Activated T-helper 9 cell treated with anti-CD3 and anti-CD28 coated beads, Interleukin-2, amount 50 U/mL, for 16 hours (primary cell): ENCODE measurements around the gene PRKN.

ENCODE experiments used
- DNase-seq: peaks from one replicate; pipeline ENCODE4 v3.0.0-alpha.2; 2020; ENCODE audit warnings: low read depth

Gene PRKN

DNA sequence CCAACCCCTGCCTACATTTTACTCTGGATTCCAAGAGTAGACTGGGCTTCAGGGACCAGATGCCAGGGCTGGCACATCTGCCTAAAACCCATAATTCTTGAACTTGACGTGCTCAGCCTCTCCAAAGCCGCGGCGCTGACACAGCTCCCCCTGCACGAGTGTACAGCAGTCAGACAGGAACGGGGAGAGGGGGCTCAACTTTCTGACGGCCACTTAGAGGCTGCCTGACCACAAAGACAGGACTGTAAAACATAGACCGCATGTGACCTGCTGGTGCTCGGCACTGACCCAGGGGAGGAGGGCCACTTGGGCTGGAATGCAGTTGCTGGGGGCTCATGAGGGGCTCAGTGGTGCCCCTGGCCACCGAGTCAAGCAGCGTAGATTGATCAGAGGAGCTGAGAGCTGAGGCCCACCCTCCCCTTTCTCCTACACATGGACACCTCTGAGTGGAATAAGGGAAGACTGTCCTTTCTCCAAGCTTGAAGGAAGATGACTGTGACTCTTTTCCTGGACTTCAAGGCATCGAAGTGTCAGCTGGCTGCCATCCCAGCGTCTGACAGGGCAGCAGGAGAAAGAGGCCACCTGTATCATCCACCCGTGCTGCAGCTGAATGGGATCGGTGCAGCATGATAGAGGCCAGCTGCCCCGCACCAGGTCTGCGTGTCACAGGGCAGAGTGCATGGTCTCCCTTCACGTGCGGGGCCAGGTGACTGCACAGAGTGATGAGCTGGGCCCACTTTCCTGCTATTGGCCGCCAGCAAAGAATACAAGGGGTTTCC, 1282.4 kb downstream of the PRKN start:
- DNase-seq, result no peak

DNA sequence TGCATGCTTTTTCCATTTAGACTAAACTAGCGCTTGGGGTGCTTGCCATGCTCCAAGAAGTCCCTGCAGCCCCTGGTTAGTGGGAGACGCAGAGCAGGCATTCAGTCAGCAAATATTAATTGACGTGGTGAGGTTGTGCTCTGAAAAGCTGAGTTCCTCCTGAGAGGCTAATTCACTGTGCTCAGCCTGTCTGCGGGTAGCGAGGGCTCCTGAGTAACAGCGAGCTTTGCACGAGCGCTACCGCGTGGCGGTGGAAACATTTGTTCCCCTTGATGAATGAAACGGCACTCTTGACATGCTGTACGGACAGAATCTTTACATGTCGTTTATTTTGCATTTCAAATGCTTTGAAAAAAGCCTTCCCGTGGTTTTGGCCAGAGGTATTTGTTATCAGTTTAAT, 1283.1 kb downstream of the PRKN start:
- DNase-seq, result no peak

DNA sequence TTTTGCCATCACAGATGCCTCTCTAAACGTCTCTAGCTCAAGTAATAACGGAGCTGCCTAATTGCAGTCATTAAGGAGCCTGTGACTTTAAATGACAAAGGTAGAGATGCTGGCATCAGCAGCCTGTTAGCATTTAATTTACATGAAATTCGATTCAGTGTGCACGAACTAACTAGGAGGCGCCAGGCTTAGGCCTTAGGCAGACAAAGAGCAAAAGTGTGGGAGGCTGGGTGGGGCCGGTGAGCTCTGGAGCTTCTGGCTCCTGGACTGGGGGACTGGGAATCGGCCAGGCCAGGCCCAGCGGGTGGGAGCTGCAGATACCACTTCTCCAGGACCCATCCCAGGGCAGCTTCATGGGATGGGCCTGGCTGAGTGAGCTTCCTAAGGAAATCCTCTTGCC, 1283.7 kb downstream of the PRKN start:
- DNase-seq, result no peak

DNA sequence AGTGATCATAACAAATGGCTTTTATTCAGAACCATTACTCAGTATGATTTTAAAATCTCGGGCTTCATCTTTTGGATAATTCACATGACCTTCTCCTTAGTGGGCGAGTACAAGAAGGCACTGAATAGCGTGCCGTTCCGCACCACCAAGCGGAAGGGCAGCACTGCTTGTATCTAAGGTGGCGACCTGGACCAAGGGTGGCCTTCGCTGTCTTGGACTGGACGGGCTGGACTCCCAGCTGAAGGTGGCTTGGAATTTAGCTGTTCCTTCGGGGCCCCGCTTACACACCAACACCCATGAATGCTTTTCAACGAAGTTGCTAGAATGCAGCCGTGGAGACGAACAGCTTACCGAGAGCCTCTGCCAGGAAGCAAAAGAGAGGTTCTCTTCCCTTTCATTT, 1285.1 kb downstream of the PRKN start:
- no peak for DNase-seq

DNA sequence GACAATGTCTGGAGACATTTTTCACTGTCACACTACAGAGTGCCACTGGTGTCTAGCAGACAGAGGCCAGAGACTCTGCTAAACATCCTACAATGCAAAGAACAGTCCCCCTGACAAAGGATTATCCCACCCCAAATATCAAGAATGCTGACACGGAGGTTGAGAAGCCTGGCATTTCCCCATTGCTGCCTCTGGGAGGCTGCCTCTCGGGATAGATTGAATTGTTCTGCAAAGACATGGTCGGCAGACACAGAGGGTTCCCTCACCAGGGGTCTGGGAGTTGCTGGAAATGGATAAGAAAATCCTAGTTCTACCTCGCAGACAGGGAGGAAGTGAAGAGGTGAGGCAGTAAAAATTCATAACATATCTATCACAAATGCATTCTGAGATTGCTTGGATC, 1287.3 kb downstream of the PRKN start:
- no peak for DNase-seq

DNA sequence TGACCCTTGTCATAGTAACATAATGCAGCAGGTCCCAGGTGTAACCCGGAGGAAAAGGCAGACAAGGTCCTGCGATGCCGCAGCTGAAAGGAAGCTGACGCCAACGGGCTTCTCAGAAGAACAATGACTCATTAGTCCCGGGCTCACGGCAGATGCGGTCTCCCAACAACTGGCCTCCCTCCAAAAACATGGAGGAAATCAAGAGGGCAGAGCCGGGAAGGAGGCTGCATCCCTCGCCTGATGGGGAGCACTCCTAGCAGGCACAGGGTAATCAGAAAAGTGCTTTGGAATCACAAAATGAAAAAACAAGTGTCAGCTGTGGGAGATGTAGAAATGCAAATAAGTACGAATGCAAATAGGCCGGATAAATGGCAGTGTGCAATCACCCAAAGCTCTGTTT, 1288.5 kb downstream of the PRKN start:
- no peak for DNase-seq

DNA sequence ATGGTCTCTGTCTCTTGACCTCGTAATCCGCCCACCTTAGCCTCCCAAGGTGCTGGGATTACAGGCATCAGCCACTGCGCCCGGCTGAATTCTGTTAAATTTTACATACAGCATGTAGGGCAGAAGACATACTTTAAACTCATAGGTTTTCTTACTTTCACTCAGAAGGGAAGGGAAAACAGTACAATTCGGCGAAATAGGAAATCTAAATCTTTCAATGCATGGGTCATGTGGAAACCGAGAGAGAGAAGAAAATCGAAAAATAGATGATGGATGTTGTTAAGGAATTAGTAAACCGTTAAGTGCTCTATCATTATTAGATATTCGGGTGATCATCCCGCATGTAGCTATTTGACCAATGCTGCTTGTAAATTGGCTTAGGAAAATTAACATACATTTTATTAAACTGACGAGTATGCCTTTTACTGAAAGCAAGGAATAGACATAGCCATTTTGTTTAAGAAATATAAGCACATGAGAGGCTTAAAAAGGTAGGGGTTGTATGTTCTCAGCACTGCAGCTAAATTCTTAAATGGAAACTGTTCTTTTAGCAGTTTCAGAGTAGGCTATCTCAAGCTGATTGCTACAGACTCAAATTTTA, 1289.0 kb downstream of the PRKN start:
- no peak for DNase-seq

DNA sequence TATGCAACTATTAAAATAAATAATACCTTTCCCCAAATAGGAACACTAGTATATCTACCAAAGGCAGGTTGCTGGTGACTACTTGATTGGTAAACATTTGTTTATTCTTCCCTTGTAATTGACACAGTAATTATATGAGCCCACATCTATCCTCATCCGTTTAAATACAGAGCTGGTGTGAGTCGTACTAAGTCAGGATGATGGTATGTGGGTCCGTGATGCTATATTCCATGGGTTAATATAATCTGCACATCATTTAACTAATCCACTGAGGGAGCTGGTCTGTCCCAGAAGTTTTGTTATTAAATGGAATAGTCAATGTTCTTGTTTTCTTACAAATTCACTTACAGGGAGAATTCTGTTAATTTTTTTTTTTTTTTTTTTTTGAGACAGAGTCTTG, 1289.7 kb downstream of the PRKN start:
- no peak for DNase-seq

DNA sequence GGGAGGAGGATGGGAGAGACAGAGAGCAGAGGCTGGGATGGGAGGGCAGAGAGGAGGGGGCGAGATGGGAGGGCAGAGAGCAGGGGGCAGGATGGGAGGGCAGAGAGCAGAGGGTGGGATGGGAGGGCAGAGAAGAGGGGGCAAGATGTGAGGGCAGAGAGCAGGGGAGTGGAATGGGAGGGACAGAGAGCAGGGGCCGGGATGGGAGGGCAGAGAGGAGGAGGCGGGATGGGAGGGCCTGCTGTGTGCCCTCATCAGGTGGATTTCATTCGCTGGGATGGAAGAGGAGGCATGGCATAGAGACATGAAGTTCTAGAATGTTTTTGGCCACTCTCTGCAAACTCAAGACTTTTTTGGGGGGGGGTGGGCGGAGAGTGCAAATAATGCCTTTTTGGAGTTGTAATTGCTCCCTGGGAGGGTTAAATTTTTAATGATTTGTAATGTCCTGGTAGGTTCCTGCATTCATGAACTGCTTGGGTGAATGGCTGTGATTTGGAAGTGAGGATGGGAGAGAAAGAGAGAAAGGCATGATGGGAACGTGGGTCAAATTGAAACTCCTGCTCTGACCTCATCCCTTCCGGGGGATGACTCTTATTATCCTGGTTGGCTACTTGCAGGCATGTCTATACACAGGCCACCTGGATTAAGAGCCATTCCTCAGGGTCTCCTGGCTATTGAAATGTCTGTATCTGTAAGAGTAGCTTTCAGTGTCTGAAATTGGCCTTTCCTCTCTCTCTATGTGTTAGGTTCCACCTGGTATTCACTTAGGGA, 1291.3 kb downstream of the PRKN start:
- no peak for DNase-seq

DNA sequence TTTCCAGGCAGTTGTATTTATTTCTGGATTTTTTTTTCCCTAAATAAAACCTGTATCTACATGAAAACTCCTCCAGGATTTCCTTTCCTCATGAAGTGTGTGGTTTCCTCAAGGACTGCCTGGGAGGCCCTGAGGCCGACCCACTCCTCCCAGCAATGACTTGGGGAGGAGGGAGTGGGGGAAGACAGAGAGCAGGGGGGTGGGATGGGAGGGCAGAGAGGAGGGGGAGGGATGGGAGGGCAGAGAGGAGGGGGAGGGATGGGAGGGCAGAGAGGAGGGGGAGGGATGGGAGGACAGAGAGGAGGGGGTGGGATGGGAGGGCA, 1291.9 kb downstream of the PRKN start:
- DNase-seq, result no peak

DNA sequence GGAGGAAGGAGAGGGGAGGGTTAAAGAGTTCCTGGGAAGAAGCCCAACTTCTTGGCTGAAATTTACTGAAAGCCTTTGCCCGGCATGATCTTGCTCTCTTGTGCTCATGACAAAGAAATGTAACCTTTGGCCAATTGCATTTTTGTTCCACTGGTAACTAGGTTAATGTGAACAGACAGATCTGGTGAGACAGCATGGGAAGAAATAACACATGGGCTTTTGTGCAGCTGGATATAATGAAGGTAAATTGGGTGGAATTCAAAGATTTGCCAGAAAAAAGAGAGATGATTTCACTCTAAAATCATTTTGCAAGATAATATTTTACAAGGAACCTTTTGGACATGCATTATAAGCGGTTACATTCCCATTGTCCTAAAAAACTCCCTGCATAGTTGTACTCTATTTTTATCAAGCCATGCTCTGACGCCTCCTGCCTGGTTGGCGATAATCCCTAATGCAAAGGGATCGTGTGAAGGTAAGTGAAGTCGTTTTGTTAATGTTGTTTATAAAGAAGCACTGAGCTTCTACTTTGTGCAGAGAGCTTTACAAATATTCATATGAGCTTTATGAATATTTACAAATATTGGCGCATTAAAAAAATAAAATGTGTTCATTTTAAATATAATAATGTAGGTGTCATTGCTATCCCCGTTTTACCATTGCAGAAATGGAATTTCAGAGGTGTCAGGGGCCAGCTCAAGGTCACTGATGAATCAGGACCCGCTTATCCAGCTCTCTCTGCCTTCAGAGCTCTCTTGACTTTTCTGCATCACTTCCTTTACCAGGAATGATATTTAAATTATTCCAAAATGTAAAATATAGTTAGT, 1292.4 kb downstream of the PRKN start:
- no peak for DNase-seq

DNA sequence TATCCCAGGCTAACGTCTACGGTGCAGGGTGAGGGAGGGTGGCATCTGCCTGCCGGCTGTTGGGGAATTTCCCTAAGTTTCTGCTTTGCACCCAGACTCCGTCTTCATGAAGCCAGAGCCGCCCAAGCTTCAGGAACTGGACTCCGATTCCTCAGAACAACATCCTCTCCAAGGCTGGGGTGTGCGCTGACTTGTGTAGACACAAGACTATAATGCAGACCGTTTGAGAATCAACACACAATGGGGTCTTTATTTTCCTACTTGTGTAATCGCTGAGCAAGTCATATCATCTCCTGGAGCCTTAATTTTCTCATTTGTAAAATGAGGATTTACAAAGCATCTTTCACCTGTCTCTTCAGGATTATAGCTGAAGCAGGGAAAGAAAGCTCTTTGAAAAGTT, 1293.2 kb downstream of the PRKN start:
- no peak for DNase-seq

DNA sequence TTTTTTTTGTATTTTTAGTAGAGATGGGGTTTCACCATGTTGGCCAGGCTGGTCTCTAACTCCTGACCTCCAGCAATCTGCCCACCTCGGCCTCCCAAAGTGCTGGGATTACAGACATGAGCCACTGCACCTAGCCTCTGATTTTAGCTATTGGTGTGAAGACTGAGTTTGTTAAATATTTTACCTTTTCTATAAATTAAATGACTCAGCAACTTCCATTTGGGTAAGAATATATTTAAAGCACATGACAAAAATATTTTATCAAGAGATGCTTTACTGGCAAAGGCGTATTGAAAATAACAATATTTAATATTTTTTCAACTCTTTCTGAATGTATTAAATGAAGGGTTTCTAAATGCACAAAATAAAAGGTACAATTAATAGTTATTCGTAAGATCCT, 1295.0 kb downstream of the PRKN start:
- DNase-seq, result no peak

DNA sequence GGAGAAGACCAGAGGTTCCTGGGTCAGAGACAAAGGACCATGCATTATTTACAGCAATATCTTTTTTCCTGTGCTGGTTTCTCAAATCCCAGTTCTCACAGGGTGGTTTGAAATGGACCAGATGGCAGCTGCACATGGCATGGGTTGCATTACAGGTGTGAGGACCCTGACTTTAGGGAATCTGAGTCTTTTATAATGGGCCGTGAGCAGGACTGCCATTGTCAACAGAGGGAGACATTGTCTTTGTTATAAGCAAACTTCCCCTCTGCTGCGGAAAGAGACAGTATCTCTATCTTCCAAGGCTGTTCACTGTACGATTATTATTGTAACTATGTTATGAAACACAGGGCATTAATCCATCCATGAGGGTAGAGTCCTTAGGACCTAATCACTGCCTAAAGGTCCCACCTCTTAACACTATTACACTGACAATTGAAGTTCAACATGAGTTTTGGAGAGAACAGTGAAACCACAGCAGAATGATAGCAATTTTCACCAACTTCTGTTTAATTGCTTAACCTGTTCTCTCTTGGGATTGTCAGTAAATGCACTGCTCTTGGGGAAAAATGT, 1297.6 kb downstream of the PRKN start:
- DNase-seq, result no peak

DNA sequence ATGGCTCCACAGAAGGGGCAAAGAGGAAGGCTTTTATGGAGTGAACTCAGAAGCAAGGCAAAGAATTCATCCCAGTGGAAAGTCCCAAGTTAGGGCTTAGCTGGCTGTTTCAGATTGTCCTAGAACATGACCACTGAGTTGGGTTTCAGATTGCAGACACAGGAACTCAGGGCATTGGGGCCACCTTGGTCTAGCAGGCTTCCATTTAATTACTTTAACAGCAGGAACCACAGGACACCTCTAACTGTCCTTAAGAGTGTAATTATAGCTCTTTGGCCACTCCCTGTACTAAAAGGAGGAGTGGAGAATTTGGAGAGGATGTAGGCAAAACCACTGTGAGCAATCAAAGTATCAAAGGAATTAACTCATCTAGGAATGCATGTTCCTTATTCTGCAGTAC, 1303.1 kb downstream of the PRKN start:
- DNase-seq, result no peak

DNA sequence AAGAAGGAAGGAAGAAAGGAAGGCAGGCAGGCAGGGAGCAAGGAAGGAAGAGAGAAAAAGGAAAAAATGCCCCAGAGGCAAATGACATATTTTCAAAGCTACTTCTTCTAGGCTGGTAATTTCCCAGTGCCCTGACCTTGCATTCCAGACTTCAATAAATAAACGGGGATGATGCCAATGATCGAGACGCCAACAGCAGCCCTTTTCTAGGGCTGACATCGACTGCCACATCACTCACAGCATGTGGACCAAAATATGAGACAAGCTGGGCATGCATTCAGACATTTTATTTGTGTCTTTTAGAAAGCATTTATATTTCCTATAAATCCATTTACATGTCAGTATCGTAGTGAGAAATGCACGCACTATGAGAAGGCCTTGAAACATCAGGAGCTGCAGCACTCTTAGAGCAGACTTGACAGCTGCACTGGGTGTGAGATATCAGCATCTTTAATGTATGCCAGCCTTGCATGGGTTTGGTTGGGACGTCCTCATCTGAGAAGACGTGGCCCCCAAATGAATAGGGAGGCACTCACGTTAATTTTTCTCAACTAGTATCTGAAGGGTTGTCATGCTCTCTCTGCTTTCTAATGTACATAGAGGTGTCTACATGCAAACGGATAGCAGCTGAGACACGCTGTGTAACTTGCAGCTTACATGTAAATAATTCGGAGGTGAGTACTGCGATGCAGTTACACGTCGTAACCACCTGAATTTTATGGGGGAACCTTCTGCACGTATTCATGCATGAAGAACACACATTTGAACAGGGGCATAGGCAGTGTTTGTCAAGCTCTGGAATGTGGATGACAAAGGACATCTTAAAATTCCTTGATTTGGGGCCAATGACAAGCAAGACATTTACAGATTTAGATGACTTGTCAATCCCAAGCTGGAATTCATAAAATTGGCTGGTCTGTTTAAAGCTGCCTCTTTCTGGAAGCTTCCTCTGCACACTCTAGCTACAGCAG, 1304.6 kb downstream of the PRKN start:
- no peak for DNase-seq

DNA sequence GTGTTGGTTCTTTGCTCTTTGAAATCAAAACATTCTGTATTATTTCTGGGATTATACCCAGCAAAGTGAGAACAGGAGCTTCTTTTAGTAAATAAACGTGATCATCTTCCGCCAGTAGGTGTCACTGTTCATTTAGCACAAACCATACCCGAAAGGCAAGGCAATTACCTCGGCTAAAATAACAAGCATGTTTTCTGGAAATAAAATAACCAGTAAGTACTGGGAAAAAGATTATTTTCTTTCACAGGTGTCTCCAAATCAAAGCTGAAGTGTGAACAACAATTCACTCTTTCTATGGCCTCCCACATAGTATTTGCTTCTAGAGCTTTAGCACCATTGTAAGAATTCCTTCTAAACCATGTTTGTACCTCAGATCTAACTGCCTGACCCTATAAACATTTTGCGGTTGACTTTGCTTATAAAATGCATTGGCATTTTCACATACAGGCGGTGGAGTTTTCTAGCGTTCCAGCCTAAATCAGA, 1309.1 kb downstream of the PRKN start:
- no peak for DNase-seq

DNA sequence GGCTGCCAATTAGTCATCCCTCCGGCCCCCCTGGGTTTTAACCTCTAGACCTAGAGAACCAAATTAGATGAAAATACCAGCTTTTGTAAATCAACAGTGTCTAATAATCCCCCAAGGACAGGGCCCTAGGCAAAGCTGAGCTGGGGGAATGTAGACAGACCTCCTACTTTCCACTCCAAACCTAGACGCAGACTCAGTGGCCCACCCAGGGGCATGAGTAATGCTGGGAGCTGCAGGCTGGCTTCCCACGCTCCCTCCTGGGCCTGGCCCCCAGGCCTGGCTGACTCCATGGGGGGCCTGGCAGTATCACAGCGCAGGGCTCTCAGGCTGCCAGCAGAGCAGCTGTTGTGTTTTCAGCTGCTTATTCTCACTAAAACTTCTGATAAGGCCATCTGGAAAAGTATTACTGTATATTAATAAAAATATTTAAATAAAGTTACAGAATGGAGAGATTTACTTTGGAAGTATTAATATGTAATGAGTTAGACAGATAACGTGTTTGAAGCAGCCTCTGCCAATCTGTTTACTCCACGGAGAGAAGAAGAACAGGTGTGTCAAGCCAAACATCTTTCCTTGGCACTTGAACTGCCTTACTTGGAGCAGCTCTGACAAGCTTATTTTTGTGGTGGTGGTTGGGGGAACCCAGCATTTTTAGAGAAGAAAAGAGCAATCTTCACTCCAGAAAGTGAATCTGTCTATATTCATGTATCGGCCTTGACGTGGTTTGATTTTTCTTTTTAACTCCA, 1309.7 kb downstream of the PRKN start:
- DNase-seq, result no peak

DNA sequence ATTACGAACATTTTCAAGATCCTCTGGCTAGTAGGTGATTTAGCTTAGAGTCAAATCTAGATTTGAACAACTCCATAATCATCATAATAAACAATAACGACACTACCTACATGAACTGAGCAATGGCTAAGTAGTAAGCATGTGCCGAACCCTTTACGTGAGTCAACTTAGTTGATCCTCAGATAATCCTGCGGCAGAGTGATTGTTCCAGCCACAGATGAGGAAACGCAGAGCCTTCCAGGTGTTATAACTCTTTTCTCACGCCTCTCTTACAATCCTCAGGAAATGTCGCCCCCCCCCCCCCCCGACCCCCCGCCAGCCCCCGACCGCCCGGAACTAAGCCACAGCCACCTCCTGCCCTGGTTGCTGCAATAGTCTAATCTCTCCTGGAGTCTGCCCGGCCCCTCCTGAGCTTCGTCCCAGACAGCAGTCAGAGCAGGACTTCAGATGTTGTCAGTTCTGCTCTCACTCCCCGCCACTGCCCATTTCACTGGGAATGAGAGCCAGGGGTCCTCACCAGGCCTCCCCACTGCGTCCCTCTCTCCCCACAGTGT, 1312.2 kb downstream of the PRKN start:
- no peak for DNase-seq

DNA sequence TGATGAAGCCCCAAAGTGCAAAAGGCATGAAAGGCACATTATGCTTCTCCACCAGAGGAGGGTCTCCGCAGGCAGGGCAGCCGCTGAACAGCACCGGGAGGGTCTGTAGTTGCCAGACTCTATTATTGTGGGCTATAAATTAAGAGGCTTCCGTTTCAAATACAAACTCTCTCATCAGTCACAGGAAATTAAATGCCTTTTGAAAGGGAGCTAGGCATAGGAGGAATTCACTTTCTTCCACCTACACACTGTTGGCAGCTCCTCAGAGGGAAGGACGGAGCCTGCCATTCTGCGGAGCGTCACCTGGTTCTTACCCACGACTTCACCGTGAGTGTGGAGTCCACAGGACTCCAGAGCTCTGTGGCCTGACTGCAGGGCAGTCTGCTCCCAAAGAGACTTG, 1312.9 kb downstream of the PRKN start:
- DNase-seq, result no peak
